ENCODE results near the gene WHAMM.

WHAMM gene

GRCh38 chr15:82829234-82829633 lies 19.8 kb downstream of the WHAMM start:
- Mint-ChIP-seq H3K27me3 (ENCODE audit: low read depth, poor library complexity) (no peaks in the 10 kb centered on the region), H3K36me3 (ENCODE audit: low read depth) (peaks cover 48% of the 10 kb centered on the region)

GRCh38 chr15:82830427-82831173 lies 21.2 kb downstream of the WHAMM start:
- H3K27ac Mint-ChIP-seq: no peak overlapping the region
- H3K4me1 Mint-ChIP-seq: no peaks in the 10 kb centered on the region
- no peak overlapping the region for H3K4me3 Mint-ChIP-seq
- no peaks in the 10 kb centered on the region for H3K9me3 Mint-ChIP-seq
- peaks cover 56% of the 10 kb centered on the region for H3K36me3 Mint-ChIP-seq (ENCODE audit: low read depth)
- no peak for DNase-seq
- H3K27me3 Mint-ChIP-seq (ENCODE audit: low read depth, poor library complexity): no peaks in the 10 kb centered on the region
- TF ChIP-seq CTCF (IDR thresholded peaks at IDR 0.05): no peak

More at GRCh38 chr15:82829234-82829633, 19.8 kb downstream of the WHAMM start:
- TF ChIP-seq CTCF (IDR thresholded peaks at IDR 0.05): no peak
- Mint-ChIP-seq H3K4me1 (no peaks in the 10 kb centered on the region), H3K4me3 (no peak overlapping the region), H3K9me3 (no peaks in the 10 kb centered on the region), H3K27ac (no peak overlapping the region)
- no peak for DNase-seq

GRCh38 chr15:82831894-82832600 lies 22.6 kb downstream of the WHAMM start:
- peaks cover 57% of the 10 kb centered on the region for H3K36me3 Mint-ChIP-seq (ENCODE audit: low read depth)
- no peak overlapping the region for H3K27ac Mint-ChIP-seq
- no peak for TF ChIP-seq CTCF (IDR thresholded peaks at IDR 0.05)
- H3K9me3 Mint-ChIP-seq: no peaks in the 10 kb centered on the region
- no peaks in the 10 kb centered on the region for H3K4me1 Mint-ChIP-seq
- H3K27me3 Mint-ChIP-seq (ENCODE audit: low read depth, poor library complexity): no peaks in the 10 kb centered on the region
- no peak overlapping the region for H3K4me3 Mint-ChIP-seq
- no peak for DNase-seq

GRCh38 chr15:82832601-82833361 lies 23.4 kb downstream of the WHAMM start:
- H3K36me3 Mint-ChIP-seq (ENCODE audit: low read depth): peaks cover 64% of the 10 kb centered on the region

GRCh38 chr15:82833362-82833682 lies 23.9 kb downstream of the WHAMM start:
- Mint-ChIP-seq H3K27ac (peak overlapping the region; percentile 68), H3K9me3 (no peaks in the 10 kb centered on the region), H3K36me3 (ENCODE audit: low read depth) (peaks cover 64% of the 10 kb centered on the region), H3K4me3 (no peak overlapping the region), H3K27me3 (ENCODE audit: low read depth, poor library complexity) (no peaks in the 10 kb centered on the region), H3K4me1 (no peaks in the 10 kb centered on the region)
- TF ChIP-seq CTCF (IDR thresholded peaks at IDR 0.05): no peak
- DNase-seq: no peak

More at GRCh38 chr15:82832601-82833361, 23.4 kb downstream of the WHAMM start:
- Mint-ChIP-seq H3K27ac (peak overlapping the region; percentile 68), H3K27me3 (ENCODE audit: low read depth, poor library complexity) (no peaks in the 10 kb centered on the region), H3K4me1 (no peaks in the 10 kb centered on the region), H3K9me3 (no peaks in the 10 kb centered on the region), H3K4me3 (no peak overlapping the region)
- DNase-seq: no peak
- TF ChIP-seq CTCF (IDR thresholded peaks at IDR 0.05): no peak

Data from nephron progenitor cell (in vitro differentiated cells).